NCI-H526 treated with DMSO at 0.1 percent for 48 hours (cell line): ENCODE results near the gene PAFAH1B1.
A peak's percentile ranks its signal among the peaks of the same experiment; 100 is the strongest.

Experiments
- DNase-seq: peaks from one replicate; lab custom pipeline; 2025; lab: John Stamatoyannopoulos, UW

Gene PAFAH1B1

GRCh38 chr17:2704031-2704889, 110.8 kb downstream of the PAFAH1B1 start:
- no peak for DNase-seq

DNA sequence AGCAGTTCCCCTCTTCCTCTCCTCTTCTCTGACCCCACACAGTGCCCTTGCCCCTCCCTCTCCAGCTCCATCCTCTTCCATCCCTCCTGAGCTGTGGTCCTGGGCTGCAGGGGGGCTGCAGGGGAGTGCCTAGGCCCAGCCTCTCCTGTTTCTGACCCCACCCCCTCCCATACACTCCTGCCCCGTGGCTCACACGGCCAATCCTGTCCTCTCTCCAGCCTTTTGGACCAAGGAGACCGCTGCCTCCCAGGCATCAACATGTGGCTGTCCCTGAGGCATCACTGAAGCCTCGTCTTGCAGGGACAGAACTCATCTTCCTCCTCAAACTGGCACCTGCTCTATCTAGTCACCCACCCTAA, 111.4 kb downstream of the PAFAH1B1 start:
- DNase-seq = no peak

GRCh38 chr17:2705263-2705662, 111.8 kb downstream of the PAFAH1B1 start:
- no peak for DNase-seq

- no peak for DNase-seq
These were observed 112.7 kb downstream of the PAFAH1B1 start for GRCh38 chr17:2705888-2706795.

- DNase-seq = no peak
These were observed 113.6 kb downstream of the PAFAH1B1 start for GRCh38 chr17:2706911-2707510.

DNA sequence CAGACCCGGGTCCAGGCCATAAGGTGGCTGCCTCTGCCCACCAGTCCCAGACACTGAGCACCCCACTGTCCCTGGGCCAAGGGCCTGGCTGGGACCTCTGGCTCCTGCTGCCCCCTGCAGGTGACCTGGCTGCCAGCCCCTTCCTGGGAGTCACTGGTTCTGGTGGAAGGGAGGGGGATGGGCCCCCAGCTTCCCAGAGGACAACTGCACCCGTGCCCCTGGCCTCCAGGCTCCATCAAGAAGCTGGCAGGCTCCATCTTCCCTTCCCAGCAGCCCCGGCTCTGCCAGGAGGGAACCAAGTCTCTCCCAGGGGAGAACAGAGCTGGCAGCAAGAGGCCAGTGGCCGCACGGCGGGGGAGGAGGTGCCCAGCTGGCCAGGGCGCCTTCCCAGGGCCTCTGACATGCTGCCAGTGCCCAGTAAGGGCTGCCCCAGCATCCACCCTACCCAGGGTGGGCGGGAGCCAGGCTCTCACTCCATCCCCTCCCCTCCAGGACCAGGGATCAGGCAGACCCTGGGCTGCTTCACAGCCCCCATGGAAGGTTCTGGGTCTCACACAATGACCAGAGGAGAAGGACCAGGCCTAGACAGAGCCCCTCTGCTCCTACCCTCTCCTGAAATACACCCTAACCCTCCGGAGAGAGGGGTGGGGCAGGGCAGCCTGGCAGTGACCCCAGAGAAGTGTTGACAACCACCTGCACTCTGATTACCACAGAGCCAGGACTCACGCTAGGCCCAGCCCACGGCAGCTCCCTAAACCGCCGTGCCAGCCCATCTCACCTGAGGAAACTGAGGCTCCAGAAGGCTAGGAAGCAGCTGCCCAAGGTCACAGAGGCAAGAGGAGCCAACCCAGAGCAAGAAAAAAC, 114.5 kb downstream of the PAFAH1B1 start:
- DNase-seq = no peak

- DNase-seq = no peak
These were observed 115.2 kb downstream of the PAFAH1B1 start for GRCh38 chr17:2708585-2709182.

- no peak for DNase-seq
These were observed 115.8 kb downstream of the PAFAH1B1 start for GRCh38 chr17:2709183-2709661.

DNA sequence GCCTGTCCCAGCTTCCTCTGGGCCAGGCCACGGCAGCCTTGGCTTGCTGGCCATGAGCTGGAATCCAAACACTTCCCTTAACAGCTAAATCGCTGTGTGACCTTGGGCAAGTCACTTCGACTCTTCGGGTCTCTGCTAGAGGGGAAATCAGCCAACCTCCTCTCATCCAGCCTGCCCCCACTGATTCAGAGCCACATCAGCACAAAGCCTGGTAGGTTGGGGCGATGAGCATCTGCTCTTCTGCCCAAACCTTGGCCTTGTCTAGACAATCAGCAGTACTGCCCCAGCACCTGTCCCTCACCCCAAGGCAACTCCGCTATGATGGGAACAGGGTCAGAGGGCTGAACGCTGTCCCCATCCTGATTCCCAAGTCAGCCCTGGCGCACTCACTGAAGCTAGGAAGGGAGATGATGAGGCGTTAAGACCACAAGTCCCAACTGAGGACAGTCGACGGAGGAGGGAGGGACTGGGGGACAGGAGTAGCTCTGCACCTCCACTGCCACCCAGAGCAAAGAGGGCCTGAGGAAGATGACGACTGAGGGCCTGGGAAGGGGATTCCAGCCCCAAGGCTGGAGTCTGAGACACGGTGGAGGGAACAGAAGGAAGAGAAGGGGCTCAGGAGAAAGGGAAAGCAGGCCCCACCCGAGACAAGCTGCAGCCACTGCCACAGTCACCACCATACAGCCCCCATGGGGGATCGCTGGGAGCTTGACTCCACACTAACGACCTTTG, 116.8 kb downstream of the PAFAH1B1 start:
- DNase-seq = no peak

- no peak for DNase-seq
These were observed 117.6 kb downstream of the PAFAH1B1 start for GRCh38 chr17:2710803-2711607.

DNA sequence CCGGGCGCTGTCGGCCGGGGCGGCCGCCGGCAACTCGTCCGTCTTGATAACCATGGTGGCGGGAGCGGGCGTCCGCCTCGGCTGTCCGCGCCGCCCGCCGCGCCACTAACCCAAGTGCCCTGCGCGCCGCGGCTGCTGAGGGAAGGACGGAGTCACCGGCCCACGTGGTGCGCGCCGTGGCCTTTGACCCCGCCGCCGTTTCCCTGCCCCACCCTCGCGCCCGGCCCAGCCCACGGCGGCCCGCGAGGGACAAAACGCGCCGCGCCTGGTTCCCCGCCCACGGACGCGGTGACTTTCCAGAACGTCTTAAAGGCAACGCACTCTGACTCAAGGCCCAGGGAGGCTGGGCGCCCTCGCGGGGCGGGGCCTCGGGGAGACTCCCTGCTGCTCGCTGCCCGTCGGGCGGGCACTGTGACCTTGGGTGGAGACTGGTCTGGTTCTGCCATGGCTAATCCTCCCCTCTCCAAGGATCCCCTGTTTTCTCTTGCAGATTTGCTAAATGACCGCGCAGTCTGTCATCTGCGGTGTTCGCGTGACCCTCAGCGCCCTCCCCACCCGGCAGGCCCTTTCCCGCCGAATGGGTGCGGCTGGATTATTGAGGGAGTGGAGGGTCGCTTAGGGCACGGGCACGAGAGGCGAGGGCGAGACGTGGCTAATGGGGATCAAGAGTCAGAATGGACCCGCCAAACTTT, 118.3 kb downstream of the PAFAH1B1 start, which contains the start of gene CLUH:
Gene CLUH (minus strand): TSS at position 157 of the 692 bp plus-strand sequence. CDS start 103 bp downstream, at position 54.
- DNase-seq = peak; percentile 73

DNA sequence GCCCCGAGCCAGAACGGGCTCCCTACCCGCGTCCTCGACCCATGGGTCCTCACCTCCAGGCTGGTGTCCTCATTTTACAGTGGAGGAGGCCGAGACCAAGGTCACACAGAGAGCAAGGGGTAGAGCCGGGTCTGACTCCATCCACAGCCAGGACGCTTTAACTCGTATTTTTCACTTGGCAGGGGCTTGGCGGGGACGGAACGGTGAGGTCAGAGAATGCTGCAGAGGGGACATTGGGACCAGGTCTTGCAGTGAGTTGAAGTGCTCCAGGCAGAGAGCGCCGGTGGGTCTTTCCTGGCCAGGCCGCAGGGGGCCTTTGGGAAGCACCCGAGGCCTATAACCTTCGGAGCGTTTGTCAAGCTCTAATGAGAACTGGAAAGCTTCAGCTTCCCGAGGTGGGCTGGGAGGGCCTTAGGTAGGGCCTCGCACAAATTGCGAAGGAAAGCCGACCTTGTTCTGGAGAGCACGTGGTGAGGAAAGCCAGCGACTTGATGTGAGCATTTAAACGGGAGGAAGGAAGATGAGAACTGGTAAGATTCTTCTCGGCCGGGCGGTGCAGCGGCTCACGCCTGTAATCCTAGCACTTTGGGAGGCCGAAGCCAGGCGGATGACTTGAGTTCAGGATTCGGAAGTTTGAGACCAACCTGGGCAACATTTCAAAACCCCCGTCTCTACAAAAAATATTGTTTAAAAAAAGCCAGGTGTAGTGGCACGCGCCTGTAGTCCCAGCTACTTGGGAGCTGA, 119.0 kb downstream of the PAFAH1B1 start:
- no peak for DNase-seq

GRCh38 chr17:2713881-2714280, 120.4 kb downstream of the PAFAH1B1 start:
- no peak for DNase-seq

DNA sequence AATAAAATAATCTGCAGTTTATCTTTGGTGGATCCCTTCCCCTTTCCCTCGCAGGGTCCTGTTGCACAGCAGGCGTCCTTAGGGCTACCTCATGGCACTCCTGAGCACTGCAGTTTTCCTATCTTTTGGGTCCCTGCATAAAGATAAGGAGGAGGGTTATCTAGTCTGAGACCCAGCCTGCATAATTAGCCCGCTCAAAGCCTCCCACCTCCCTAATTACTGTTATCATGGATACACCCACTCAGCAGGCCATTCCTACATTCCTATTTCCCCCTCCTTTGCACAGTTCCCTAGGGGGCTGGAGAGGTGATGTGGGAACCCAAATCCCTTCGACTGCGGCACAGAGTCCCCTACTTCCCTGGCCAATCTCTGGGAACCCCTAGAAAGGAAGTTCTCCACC, 123.2 kb downstream of the PAFAH1B1 start:
- no peak for DNase-seq

DNA sequence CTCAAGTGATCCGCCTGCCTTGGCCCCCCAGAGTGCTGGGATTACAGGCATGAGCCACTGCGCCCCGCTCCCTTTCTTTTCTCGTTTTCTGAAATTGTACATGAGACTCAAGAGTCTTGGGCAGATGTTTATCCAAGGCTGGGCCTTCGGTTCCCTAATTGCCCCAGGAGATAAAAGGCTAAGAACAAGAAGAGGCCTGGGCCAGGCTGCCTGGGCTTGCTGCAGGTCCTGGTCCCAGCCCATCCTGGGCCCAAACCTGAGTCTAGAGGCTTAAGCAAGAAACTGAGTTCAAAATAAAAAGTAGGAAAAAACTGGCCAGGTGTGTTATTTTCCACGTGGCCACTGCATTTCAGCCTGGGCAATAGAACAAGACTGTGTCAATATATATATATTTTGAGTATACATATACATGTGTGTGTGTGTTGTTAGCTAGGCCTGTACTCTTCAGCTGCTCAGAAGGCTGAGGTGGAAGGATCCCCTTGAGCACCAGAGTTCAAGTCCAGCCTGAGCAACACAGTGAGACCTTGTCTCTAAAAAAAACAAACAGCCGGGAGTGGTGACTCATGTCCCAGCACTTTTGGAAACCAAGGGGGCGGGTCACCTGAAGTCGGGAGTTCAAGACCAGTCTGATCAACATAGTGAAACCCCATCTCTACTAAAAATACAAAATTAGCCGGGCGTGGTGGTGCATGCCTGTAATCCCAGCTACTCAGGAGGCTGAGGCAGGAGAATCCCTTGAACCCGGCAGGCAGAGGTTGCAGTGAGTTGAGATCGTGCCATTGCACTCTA, 124.9 kb downstream of the PAFAH1B1 start:
- DNase-seq = no peak

DNA sequence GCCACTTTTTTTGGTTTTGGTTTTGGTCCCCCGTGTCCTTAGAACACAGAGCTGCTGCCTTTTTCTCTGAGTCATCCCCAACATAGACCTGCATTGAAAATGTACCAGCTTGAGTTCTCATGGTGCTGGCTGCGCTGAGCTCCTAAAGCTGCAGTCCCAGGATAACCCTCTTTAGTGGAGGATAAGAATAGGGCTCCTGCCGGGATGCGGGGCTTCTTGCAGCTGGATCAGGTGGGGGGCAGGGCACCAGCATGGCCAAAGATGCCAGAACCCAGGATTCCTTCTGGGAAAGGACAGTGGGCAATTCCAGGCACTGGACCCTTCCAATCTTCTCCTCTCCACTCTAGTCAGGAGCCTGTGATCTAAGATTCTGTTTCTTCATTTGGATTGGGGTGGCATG, 126.4 kb downstream of the PAFAH1B1 start:
- no peak for DNase-seq

- no peak for DNase-seq
These were observed 128.1 kb downstream of the PAFAH1B1 start for GRCh38 chr17:2721603-2722002.
